Non-pigmented ciliary epithelial cell (primary cell): ENCODE measurements around the gene DHTKD1.

Experiments
- DNase-seq: peaks from one replicate; pipeline ENCODE4 v3.0.0-alpha.2; 2010; ENCODE audit warnings: low read depth

DHTKD1 gene, protein sequence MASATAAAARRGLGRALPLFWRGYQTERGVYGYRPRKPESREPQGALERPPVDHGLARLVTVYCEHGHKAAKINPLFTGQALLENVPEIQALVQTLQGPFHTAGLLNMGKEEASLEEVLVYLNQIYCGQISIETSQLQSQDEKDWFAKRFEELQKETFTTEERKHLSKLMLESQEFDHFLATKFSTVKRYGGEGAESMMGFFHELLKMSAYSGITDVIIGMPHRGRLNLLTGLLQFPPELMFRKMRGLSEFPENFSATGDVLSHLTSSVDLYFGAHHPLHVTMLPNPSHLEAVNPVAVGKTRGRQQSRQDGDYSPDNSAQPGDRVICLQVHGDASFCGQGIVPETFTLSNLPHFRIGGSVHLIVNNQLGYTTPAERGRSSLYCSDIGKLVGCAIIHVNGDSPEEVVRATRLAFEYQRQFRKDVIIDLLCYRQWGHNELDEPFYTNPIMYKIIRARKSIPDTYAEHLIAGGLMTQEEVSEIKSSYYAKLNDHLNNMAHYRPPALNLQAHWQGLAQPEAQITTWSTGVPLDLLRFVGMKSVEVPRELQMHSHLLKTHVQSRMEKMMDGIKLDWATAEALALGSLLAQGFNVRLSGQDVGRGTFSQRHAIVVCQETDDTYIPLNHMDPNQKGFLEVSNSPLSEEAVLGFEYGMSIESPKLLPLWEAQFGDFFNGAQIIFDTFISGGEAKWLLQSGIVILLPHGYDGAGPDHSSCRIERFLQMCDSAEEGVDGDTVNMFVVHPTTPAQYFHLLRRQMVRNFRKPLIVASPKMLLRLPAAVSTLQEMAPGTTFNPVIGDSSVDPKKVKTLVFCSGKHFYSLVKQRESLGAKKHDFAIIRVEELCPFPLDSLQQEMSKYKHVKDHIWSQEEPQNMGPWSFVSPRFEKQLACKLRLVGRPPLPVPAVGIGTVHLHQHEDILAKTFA

GRCh38 chr10:12068449-12069269 is at the start of gene DHTKD1:
Gene DHTKD1, plus strand, starts transcription at chr10:12068954. Its CDS starts 80 bp downstream, at chr10:12069034.
- DNase-seq: peak; percentile 89

DNA sequence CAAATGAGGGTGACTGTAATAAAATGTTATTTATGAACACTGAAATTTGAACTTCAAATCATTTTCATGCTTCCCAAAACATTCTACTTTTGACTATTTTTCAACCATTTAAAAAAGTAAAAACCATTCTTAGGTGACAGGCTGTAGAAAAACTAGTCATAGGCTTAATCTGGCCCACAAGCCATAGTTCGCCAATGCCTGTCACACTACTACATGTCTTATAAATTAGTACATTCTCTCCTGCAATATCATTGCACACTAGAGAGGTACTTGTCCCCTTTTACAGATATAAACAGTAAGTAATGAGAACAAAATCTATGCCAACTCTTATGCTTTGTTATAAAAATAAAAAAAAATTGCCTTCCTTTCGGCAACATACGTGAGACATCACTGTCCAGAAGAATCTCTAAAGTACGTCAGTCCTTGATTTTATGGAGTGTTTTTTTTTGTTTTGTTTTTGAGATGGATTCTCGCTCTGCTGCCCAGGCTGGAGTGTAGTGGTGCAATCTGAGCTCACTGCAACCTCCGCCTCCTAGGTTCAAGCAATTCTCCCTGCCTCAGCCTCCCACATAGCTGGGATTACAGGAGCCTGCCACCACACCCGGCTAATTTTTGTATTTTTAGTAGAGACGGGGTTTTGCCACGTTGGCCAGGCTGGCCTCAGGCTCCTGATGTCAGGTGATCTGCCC is 49.3 kb upstream of the DHTKD1 start:
- DNase-seq: no peak

DNA sequence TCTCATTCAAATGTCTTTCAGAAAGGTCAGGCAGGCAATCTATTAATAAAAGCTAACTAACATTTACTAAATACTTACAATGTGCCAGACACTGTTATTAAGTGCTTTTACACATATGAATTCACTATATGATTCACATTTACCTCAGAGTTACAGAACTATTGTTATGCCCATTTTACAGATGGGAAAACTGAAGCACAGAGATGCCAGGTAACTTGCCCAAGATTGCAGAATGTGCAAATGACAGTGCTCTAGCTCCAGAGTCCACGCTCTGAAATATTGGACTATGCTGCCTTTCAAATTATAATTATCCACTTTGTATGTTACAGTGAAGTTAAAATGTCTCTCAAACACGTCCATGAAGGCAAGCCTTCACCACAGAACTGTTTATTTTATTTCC is 48.2 kb upstream of the DHTKD1 start:
- DNase-seq: no peak

- no peak for DNase-seq
Measured at GRCh38 chr10:12022580-12023257, 46.0 kb upstream of the DHTKD1 start.

DNA sequence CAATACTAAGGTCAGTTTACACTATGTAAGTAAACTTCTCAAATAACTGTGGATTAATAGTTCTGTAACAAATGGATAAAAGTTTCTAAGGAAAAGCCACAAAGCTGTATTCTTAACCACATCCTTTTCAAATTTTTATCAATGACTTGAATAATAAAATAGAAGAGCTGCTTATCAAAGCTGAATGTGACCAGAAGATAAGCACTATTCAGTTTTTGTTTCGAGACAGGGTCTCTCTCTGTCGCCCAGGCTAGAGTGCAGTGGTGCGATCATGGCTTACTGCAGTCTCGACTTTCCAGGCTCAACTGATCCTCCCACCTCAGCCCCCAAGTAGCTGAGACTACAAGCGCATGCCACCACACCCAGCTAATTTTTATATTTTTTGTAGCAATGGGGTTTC is 43.2 kb upstream of the DHTKD1 start:
- DNase-seq: no peak

DNA sequence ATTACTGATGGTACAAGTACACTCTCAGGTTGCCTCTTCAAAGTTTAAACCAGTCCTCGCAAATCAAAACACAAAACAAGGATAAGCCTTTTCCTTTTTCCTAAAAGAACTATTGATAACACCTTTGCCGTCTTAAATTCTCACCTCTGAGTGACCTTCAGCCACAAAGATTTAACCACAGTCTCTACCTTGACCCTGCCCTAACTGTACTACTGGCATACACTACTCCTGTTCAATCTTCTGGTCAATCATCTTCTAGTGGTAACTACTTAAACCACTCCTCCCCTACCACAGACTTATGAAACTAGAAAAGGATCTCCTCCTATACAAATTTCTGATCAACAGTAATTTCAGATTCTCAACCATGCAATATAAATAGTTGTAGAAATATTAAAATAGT is 41.2 kb upstream of the DHTKD1 start:
- no peak for DNase-seq

GRCh38 chr10:12031404-12031803 is 37.4 kb upstream of the DHTKD1 start:
- DNase-seq: no peak

DNA sequence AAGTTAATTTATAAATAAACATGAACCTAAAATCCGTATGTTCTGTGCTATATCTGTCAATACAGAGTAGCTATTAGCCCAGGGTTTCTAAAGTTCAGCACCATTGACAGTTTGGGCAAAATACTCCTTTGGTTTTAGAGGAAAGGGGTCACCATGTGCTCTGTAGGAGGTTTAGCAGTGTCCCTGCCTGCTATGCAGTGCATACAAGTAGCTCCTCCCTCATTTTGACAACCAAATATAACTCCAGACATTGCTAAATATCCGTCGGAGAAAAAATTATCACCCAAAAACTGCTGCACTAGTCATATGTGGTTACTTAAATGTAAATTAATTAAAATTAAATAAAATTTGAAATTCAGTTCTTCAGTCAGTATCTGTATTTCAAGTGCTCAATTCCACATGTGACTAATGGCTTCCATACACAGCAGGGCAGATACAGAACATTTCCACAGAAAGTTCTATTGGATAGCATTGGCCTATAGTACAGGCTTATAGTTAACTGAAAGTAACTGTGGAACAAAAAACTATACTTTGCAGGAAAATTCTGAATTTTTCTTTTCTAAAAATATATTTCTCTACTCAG is 32.6 kb upstream of the DHTKD1 start:
- DNase-seq: no peak

GRCh38 chr10:12041766-12042408 is 26.9 kb upstream of the DHTKD1 start:
- no peak for DNase-seq

- no peak for DNase-seq
Measured at GRCh38 chr10:12042409-12042796, 26.4 kb upstream of the DHTKD1 start.

GRCh38 chr10:12042797-12043651 is 25.7 kb upstream of the DHTKD1 start, which contains the start of gene UPF2:
Gene UPF2, minus strand, starts transcription at chr10:12042809. Its CDS starts 7,386 bp downstream, at chr10:12035423.
- DNase-seq: peak; percentile 96

GRCh38 chr10:12045596-12045995 is 23.2 kb upstream of the DHTKD1 start:
- DNase-seq: no peak

- DNase-seq: no peak
Measured at GRCh38 chr10:12048547-12048946, 20.2 kb upstream of the DHTKD1 start.

DNA sequence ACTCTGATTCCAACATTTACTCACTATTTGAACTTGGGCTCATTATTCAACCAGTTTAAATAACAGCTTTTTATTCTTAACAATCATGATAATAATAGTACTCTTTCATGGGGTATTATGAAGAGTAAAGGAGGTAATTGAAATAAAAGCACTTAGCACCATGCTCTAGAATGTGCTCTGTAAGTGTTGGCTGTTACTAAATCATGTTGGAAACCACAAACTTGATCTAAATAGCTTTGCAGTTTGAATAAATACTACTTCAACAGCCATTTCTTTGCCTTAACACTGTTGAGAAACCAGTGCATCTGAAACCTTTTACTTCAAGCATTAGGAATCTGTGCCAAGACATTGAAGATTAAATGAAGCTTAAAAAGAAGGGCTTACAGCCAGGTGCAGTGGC is 18.2 kb upstream of the DHTKD1 start:
- no peak for DNase-seq

DNA sequence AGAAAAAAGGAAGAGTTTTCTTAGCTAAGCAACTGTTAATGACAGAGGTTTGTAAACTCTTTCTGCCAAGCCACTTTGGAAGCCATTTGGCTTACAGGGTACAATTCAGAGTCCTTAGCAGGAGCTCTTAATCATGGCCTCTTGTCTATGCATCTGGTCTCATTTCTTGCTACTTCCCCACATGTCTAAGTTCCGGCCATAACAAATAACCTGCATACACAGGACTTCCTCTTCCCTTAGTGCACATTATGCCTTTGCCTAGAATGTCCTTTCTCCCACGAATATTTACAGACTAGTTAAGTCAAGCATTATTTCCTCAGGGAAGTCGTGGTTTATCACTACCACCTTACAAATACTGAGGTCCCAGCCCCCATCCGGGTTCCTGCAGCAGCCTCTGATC is 17.5 kb upstream of the DHTKD1 start:
- DNase-seq: no peak

DNA sequence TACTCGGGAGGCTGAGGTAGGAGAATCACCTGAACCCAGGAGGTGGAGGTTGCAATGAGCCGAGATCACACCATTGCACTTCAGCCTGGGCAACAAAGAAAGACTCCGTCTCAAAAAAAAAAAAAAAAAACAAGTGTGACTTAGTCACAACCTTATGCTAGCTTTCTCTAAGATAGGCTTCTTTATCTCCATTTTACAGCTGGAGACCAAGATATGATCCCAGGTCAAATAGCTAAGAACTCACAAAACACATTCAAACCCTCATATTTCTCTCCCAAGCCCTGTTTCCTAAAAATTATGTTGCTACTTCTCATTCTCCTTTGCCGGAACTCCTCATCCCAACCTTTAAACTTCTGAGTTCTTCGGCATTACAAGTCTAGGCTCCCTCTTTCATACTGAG is 13.0 kb upstream of the DHTKD1 start:
- no peak for DNase-seq

DNA sequence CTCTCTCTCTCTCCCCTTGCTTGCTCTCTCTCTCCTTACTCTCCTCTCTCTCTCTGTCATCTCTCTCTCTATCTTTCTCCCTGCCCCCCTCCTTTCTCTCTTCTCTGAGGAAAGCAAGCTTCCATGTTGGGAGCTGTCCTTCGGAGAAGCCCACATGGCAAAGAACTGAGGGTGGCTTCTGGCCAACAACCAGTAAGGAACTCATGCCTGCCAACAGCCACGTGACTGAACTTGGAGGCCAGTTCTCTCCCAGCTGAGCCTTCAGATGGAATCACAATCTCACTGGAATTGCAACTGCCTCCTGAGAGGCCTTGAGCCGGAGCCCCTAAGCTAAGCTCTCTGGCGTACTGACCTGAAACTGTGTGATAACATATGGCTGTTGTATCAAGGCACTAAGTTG is 12.0 kb upstream of the DHTKD1 start:
- DNase-seq: no peak

DNA sequence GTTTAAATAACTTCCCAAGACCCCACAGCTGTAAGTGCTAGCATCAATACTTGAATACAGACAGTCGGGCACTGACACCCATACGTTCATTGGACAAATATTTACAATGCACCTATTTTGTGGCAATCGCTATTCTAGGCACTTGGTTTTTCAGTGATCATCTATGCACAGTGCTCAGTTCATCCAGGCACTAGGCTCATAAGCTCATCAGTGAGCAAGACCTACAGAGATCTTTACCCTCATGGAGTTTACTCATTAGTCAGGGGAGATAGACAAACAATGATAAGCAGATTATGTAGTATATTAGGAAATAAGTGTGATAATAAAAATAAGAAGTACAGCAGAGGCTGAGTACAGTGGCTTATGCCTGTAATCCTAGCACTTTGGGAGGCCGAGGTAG is 7.6 kb upstream of the DHTKD1 start:
- no peak for DNase-seq
